HAP-1 (cell line): ENCODE data around the gene C10orf105.

Experiments
- DNase-seq, 2 experiments: peaks; one replicate each; pipeline ENCODE4 v3.0.0-alpha.2; 2016 to 2020; ENCODE audit warnings: low spot score in 2 of 2
- H3K27me3 ChIP-seq: fragments of 250-450 bp; sonication (Bioruptor Pico); 2 replicates; pipeline ENCODE4 v1.5.1; 2020; ENCODE audit warnings: low read depth, mild to moderate bottlenecking, moderate library complexity
- H3K36me3 ChIP-seq: fragments of 250-450 bp; sonication (Bioruptor Pico); replicated peaks from 2 replicates; pipeline ENCODE4 v1.5.1; 2020; ENCODE audit warnings: mild to moderate bottlenecking
- H3K4me1 ChIP-seq: fragments of 250-450 bp; sonication (Bioruptor Pico); 2 replicates; pipeline ENCODE4 v1.5.1; 2020; ENCODE audit warnings: mild to moderate bottlenecking
- H3K4me3 ChIP-seq: fragments of 250-450 bp; sonication (Bioruptor Pico); 2 replicates; pipeline ENCODE4 v1.5.1; 2020; ENCODE audit warnings: mild to moderate bottlenecking, moderate library complexity
- H3K9me3 ChIP-seq: fragments of 250-450 bp; sonication (Bioruptor Pico); 2 replicates; pipeline ENCODE4 v1.5.1; 2020; ENCODE audit warnings: mild to moderate bottlenecking, moderate library complexity
- in situ Hi-C: fragments of 300-500 bp; cut with MboI; formaldehyde crosslinking; loops from 3 replicates; pipeline ENCODE4 v1.14.3; 2020; ENCODE audit warnings: low sequenced_read_pairs, inconsistent platforms, mixed read lengths

The C10orf105 gene

DNA sequence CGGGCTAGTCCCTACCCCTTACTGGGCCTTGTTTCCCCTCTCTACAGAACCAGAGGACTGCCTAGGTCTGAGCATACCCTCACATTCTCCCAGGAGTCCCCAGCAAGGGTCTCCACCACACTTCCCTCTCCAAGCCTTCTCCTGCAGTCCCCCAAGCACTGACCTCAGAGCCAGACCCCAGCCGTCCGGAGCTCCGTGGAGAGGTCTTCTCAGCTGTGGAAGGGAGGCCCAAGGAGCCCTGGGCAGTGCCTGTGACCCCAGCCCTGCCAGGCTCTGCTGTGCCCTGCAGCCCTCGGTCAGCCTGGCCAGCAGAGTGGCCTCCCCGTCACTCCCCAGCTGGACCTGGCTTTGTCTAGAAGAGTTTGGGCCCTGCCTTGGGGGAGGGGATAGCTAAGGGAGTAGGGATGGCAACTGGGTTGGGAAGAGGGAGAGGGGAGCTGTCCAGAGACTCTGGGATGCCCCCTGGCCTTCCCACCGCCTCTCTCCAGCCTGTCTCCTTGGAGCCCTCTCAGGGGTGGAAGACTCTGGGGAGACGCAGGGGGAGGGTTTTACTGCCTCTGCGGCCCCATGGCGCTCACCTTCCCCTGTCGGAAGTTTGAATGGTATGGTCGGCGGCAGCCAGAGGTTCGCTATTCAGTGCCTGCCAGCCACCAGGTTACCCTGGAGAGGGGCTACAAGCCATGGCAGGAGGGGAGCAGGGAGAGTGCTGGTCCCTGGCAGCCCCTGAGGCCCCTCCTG, at the start of gene C10orf105:
Gene C10orf105, minus strand, starts transcription at position 315 of the 738 bp plus-strand sequence. CDS start 3,441 bp downstream, outside the sequence.
- no peaks in the 10 kb centered on the region for H3K9me3 ChIP-seq
- H3K36me3 ChIP-seq = no peaks in the 10 kb centered on the region
- DNase-seq = no peak
- in situ Hi-C loops = no loop called here
- H3K27me3 ChIP-seq = no peaks in the 10 kb centered on the region
- no peaks in the 10 kb centered on the region for H3K4me1 ChIP-seq
- H3K4me3 ChIP-seq = no peak within 1 kb of the TSS

DNA sequence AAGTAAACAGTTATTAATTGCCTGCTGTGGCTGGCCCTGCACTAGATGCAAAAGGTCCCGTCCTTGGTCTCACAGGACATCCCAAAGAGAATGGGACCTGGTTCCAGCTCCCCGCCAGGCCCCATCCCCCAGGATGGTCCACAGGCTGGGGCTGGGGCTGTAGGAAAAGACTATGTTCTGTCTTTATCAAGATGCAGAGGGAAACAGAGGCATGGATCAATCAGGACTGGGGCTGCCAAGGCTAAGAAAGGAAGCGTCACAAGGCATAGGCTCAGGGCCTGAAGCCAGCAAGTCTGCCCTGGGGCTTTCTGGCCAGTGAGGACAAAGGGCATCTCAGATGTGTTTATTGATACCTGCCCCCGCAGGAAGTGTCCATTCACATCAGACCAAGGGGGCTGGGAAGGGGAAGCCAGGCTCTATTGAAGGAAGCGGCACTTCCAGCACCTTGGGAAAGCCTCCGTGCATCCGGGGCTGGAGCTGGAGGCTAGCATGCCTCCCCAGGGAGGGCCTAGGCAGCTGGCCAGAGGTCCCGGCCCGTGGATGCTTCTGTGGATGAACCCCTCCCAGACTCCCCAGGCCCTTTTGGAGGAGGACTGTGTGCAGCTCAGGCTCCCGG, 48.0 kb upstream of the C10orf105 start:
- Histone ChIP-seq H3K27me3 (no peaks in the 10 kb centered on the region), H3K4me1 (no peaks in the 10 kb centered on the region), H3K4me3 (no peak overlapping the region), H3K9me3 (no peaks in the 10 kb centered on the region), H3K36me3 (no peaks in the 10 kb centered on the region)
- no peak for DNase-seq
- in situ Hi-C loops = no loop called here

- H3K36me3 ChIP-seq = no peaks in the 10 kb centered on the region
- no peaks in the 10 kb centered on the region for H3K4me1 ChIP-seq
- no peaks in the 10 kb centered on the region for H3K9me3 ChIP-seq
- H3K27me3 ChIP-seq = no peaks in the 10 kb centered on the region
- no peak overlapping the region for H3K4me3 ChIP-seq
- no peak for DNase-seq
- in situ Hi-C loops = no loop called here
Observed at GRCh38 chr10:71766717-71767419, 47.3 kb upstream of the C10orf105 start.

GRCh38 chr10:71765906-71766716, 46.5 kb upstream of the C10orf105 start:
- Histone ChIP-seq H3K4me3 (no peak overlapping the region), H3K27me3 (no peaks in the 10 kb centered on the region), H3K36me3 (no peaks in the 10 kb centered on the region), H3K9me3 (no peaks in the 10 kb centered on the region), H3K4me1 (no peaks in the 10 kb centered on the region)
- in situ Hi-C loops = no loop called here
- DNase-seq = no peak

GRCh38 chr10:71765176-71765904, 45.8 kb upstream of the C10orf105 start:
- H3K4me1 ChIP-seq = no peaks in the 10 kb centered on the region
- in situ Hi-C loops = no loop called here
- H3K4me3 ChIP-seq = no peak overlapping the region
- DNase-seq = no peak
- H3K27me3 ChIP-seq = no peaks in the 10 kb centered on the region
- H3K9me3 ChIP-seq = no peaks in the 10 kb centered on the region
- H3K36me3 ChIP-seq = no peaks in the 10 kb centered on the region

DNA sequence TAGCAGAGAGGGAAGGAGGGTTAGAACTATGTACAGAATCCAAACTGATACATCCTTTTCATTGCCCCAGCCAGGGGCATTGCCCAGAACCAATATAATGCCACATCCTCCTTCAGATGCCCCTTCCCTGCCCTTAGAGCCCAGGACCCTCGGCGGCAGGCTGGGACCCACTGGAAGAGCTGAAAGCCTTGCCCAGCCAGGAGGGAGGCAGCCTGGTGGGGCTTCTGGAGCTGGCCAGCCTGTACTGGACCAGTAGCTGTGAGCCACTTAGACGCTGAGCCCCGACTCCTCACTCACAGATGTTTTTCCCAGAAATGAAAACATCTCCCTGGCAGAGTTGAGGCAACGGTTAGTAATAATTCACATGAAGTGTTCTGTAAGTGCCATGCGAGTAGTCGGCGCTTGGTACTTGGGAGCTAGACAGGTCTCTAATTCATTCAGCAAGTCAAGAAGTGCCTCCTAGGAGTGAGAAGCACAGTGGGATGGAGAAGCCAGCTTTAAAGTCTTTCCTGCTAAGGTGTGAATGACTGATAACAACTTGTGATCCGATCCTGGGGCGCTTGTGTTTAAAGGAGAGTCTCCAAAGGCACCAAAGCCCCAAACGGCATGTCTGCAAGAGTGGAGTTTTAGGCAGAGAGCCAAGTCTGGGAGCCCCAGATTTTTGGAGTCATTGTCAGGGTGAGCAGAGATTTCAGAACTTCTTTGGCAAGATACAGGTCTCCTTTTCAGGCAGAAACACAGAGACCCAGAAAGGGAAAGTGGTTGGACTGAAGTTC, 44.0 kb upstream of the C10orf105 start:
- no peak overlapping the region for H3K4me3 ChIP-seq
- H3K36me3 ChIP-seq = no peaks in the 10 kb centered on the region
- no peaks in the 10 kb centered on the region for H3K4me1 ChIP-seq
- no peak for DNase-seq
- in situ Hi-C loops = no loop called here
- H3K9me3 ChIP-seq = no peaks in the 10 kb centered on the region
- no peaks in the 10 kb centered on the region for H3K27me3 ChIP-seq

- Histone ChIP-seq H3K4me3 (no peak overlapping the region), H3K4me1 (no peaks in the 10 kb centered on the region), H3K36me3 (no peaks in the 10 kb centered on the region), H3K9me3 (no peaks in the 10 kb centered on the region), H3K27me3 (no peaks in the 10 kb centered on the region)
- in situ Hi-C loops = no loop called here
- DNase-seq = no peak
Observed at GRCh38 chr10:71762324-71762723, 42.7 kb upstream of the C10orf105 start.

GRCh38 chr10:71761541-71762113, 42.0 kb upstream of the C10orf105 start:
- H3K9me3 ChIP-seq = no peaks in the 10 kb centered on the region
- in situ Hi-C loops = no loop called here
- no peaks in the 10 kb centered on the region for H3K4me1 ChIP-seq
- H3K4me3 ChIP-seq = no peak overlapping the region
- no peaks in the 10 kb centered on the region for H3K27me3 ChIP-seq
- no peaks in the 10 kb centered on the region for H3K36me3 ChIP-seq
- no peak for DNase-seq

DNA sequence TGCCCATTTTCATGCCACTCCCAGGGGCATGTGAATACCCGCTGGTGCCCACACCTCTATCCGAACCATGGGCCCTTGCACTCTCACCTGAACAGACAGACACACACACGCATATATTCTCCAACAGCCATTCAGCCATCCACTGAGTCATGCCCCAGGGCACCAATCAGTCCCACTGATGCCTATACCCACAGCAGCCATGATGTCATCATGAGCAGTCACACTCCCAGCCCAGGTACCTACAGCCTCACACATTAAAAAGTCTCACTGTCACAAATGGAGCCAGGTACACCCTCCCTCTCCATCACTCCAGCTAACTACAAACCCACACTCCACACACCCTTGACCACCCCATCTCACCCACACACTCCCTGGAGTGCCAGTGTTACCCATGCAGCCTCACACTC, 41.5 kb upstream of the C10orf105 start:
- no peak for DNase-seq
- H3K36me3 ChIP-seq = no peaks in the 10 kb centered on the region
- H3K4me1 ChIP-seq = no peaks in the 10 kb centered on the region

DNA sequence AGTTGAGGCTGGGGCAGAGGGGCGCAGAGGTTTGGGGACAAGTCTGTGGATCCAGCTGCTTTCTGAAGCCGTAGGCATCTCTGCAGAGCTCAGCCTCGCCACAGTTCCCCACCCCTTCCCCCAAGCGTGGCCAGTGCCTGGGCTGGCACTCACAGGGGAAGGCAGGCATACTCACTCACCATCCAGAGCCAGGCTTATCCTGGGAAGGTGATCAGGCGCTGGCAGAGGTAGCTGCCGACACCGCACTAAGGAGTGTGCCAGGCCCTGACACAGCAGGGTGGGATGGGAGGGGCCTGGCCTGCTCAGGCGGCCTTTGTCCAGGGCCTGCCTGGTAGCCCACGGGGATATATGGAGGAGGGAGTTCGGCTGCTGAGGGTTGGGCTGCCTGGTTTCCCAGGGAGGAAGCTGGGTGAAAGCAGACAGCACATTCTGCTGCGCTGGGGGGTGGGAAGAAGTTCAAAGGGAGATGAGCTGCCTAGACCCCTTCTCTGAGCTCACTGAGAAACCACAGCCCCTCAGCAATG, 37.9 kb upstream of the C10orf105 start:
- no peaks in the 10 kb centered on the region for H3K36me3 ChIP-seq
- DNase-seq = no peak
- in situ Hi-C loops = no loop called here
- H3K4me1 ChIP-seq = no peaks in the 10 kb centered on the region
- H3K4me3 ChIP-seq = no peak overlapping the region
- H3K27me3 ChIP-seq = peaks cover 13% of the 10 kb centered on the region
- H3K9me3 ChIP-seq = no peaks in the 10 kb centered on the region

More for the DNA sequence above, 41.5 kb upstream of the C10orf105 start:
- no peak overlapping the region for H3K4me3 ChIP-seq
- in situ Hi-C loops = no loop called here
- H3K9me3 ChIP-seq = no peaks in the 10 kb centered on the region
- no peaks in the 10 kb centered on the region for H3K27me3 ChIP-seq

- no peaks in the 10 kb centered on the region for H3K36me3 ChIP-seq
Observed at GRCh38 chr10:71756311-71757191, 37.0 kb upstream of the C10orf105 start.

More at GRCh38 chr10:71756311-71757191, 37.0 kb upstream of the C10orf105 start:
- Histone ChIP-seq H3K27me3 (peaks cover 13% of the 10 kb centered on the region), H3K9me3 (no peaks in the 10 kb centered on the region), H3K4me3 (no peak overlapping the region), H3K4me1 (no peaks in the 10 kb centered on the region)
- in situ Hi-C loops = no loop called here
- DNase-seq = no peak
